ENCODE data around the gene AGBL1.

GRCh38 chr15:86759800-86760523 lies 680.3 kb downstream of the AGBL1 start:
- TF ChIP-seq, protein P1, sequence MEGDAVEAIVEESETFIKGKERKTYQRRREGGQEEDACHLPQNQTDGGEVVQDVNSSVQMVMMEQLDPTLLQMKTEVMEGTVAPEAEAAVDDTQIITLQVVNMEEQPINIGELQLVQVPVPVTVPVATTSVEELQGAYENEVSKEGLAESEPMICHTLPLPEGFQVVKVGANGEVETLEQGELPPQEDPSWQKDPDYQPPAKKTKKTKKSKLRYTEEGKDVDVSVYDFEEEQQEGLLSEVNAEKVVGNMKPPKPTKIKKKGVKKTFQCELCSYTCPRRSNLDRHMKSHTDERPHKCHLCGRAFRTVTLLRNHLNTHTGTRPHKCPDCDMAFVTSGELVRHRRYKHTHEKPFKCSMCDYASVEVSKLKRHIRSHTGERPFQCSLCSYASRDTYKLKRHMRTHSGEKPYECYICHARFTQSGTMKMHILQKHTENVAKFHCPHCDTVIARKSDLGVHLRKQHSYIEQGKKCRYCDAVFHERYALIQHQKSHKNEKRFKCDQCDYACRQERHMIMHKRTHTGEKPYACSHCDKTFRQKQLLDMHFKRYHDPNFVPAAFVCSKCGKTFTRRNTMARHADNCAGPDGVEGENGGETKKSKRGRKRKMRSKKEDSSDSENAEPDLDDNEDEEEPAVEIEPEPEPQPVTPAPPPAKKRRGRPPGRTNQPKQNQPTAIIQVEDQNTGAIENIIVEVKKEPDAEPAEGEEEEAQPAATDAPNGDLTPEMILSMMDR (IDR thresholded peaks at IDR 0.05) = no peak
- no peak for TF ChIP-seq POLR2A (IDR thresholded peaks at IDR 0.05)

All from right lobe of liver (tissue), 4 donors.